Non-pigmented ciliary epithelial cell (primary cell): ENCODE measurements around the gene GRIN2A.

Experiments
- DNase-seq: peaks from one replicate; pipeline ENCODE4 v3.0.0-alpha.2; 2010; ENCODE audit warnings: low read depth

The GRIN2A gene

GRCh38 chr16:9852003-9852402 lies 330.2 kb downstream of the GRIN2A start:
- no peak for DNase-seq

DNA sequence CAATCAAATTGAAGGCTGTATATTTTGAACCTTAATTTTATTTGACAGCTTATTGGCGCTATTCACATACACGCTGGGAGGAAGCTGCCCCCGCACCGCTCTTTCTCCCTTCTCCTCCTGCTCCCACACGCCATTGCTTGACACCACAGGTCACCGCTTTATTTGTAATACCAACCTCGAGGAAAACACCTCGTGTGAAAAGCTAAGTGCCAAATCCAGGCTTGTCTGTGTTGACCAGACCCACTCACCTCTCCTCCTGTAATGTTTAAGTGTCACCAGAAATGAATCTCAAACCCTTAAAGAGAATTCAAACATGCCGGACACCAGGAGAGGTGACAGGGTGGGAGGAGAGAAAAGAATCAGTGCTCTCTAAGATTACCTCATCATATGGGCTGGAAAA lies 331.4 kb downstream of the GRIN2A start:
- DNase-seq = no peak

GRCh38 chr16:9849697-9850245 lies 332.5 kb downstream of the GRIN2A start:
- DNase-seq = no peak

DNA sequence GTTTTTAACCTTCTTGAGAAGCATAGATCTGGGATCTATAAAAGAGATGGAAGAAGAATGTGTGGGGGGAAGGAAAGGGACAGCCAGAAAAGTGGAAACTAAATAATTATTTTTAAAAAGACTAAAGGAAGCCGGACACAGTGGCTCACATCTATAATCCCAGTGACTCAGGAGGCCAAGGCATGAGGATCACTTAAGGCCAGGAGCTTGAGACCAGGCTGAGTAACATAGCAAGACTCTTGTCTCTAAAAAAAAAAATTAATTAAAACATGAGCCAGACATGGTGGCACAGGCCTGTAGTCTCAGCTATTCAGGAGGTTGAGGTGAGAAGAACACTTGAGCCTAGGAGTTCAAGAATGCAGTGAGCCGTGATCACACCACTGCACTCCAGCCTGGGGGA lies 335.1 kb downstream of the GRIN2A start:
- DNase-seq = no peak

GRCh38 chr16:9846362-9847099 lies 335.7 kb downstream of the GRIN2A start:
- DNase-seq = no peak

GRCh38 chr16:9845661-9846361 lies 336.4 kb downstream of the GRIN2A start:
- DNase-seq = no peak

GRCh38 chr16:9844361-9844760 lies 337.9 kb downstream of the GRIN2A start:
- no peak for DNase-seq

DNA sequence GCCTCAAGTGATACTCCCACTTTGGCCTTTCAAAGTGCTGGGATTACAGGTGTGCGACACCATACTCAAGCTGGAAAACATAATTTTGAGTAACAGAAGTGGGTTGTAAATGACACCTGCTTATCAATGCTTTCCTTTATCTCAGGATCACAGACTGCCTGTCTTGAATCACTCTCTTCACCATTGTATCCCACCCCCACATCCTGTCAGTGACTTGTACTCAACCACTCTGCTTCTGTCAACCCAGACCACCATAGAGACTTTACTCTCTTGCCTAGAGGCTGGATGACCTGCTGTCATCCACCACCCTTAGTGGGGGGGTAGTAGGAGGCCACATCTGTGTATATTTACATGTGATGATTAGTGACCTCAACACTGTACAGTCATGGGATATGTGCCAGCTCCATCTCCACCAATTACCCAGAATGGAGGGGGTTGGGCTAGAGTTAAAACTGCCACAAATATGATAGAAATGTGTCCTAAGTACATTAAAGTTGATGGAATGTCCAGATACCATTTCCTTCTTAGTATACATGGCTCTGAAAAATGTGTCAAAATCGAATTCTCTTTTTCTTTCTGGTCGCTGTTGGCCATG lies 338.7 kb downstream of the GRIN2A start:
- DNase-seq = no peak

- DNase-seq = no peak
These were observed 341.2 kb downstream of the GRIN2A start for GRCh38 chr16:9840761-9841665.

- no peak for DNase-seq
These were observed 344.7 kb downstream of the GRIN2A start for GRCh38 chr16:9837481-9837880.

- DNase-seq = no peak
These were observed 346.0 kb downstream of the GRIN2A start for GRCh38 chr16:9836118-9836736.

GRCh38 chr16:9827062-9827752 lies 355.0 kb downstream of the GRIN2A start:
- no peak for DNase-seq

DNA sequence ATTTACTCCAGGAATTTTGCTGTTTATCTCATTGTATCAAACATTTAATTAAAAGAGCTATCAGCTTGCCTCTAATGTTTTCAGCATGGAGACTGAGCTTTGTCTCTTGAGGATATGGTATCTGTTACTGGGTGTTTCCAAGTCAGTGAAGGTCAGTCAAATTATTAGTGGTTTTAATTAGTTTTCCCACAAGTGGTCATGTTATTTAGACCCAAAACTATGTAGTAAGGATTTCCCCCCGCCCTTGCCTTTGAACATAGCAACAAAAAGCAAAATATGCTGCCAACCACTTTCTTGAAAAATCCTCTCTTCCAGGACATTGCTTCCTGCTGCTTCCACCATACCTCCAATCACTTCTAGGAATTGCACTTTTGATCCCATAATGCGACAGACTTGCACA lies 355.6 kb downstream of the GRIN2A start:
- DNase-seq = no peak

- no peak for DNase-seq
These were observed 357.8 kb downstream of the GRIN2A start for GRCh38 chr16:9824200-9825068.

- no peak for DNase-seq
These were observed 358.7 kb downstream of the GRIN2A start for GRCh38 chr16:9823510-9823909.

- no peak for DNase-seq
These were observed 360.3 kb downstream of the GRIN2A start for GRCh38 chr16:9821970-9822369.

- DNase-seq = no peak
These were observed 360.9 kb downstream of the GRIN2A start for GRCh38 chr16:9821331-9821730.

- DNase-seq = no peak
These were observed 361.6 kb downstream of the GRIN2A start for GRCh38 chr16:9820476-9821246.

- no peak for DNase-seq
These were observed 363.5 kb downstream of the GRIN2A start for GRCh38 chr16:9818702-9819101.
